Keratinocyte (primary cell): ENCODE data around the gene CD3D.

Experiments
- CTCF ChIP-seq, 3 experiments: IDR thresholded peaks in 1 of 3; conservative IDR thresholded peaks in 1 of 3; optimal IDR thresholded peaks in 1 of 3; 2 replicates in 2 of 3; 3 replicates in 1 of 3; pipeline versions ENCODE3 to v1.5.1; 2011; ENCODE audit warnings: low read length in 3 of 3, mild to moderate bottlenecking in 3 of 3, moderate library complexity in 2 of 3, control low read depth in 1 of 3, inconsistent platforms in 1 of 3; ENCODE audit not compliant: insufficient read depth in 2 of 3; ENCODE audit errors: extremely low read depth in 1 of 3
- EZH2 ChIP-seq: IDR thresholded peaks from one replicate; pipeline ENCODE4 v1.6.1; 2012; ENCODE audit warnings: inconsistent platforms, mild to moderate bottlenecking, low read length, moderate library complexity

GRCh38 chr11:118313242-118313641 is 29.3 kb downstream of the CD3D start:
- TF ChIP-seq CTCF (optimal IDR thresholded peaks at IDR 0.05 in 1 of 3, IDR thresholded peaks at IDR 0.05 in 1 of 3, conservative IDR thresholded peaks at IDR 0.05 in 1 of 3; ENCODE audit: extremely low read depth in 1 of 3, insufficient read depth in 2 of 3, low read length in 3 of 3) (no peak), EZH2 (no peak)
